ENCODE results near the gene DGLUCY. TPM values are rescaled to one million over a fixed set of nuclear protein-coding genes. Genes with fewer than 3 reads are reported as not detected.
A peak's percentile ranks its signal among the peaks of the same experiment; 100 is the strongest.

DGLUCY gene
- total and polyA plus RNA-seq, 11 donors = 53.7 to 234 (median 138) TPM

DNA sequence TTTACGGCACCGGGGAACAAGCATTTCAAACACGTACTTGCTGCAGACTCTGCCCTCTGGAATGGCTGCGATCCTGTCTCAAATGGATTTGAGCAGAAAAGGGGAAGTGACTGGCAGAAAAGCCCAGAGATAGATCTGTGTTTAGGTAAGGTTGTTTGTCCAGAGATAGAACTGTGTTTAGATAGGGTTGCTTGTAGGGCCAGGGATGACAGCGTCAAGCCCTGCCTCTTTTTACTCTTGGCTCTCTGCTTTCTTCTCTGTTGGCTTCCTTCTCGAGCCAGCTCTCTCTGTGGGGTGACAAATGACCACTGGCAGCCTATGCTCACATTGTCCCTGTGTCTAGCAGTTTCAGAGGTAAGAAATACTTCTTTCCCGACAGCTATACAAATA lies 11.4 kb downstream of the DGLUCY start:
- TF ChIP-seq POLR2A (IDR thresholded peaks at IDR 0.05) = no peak
- TF ChIP-seq, protein P1, sequence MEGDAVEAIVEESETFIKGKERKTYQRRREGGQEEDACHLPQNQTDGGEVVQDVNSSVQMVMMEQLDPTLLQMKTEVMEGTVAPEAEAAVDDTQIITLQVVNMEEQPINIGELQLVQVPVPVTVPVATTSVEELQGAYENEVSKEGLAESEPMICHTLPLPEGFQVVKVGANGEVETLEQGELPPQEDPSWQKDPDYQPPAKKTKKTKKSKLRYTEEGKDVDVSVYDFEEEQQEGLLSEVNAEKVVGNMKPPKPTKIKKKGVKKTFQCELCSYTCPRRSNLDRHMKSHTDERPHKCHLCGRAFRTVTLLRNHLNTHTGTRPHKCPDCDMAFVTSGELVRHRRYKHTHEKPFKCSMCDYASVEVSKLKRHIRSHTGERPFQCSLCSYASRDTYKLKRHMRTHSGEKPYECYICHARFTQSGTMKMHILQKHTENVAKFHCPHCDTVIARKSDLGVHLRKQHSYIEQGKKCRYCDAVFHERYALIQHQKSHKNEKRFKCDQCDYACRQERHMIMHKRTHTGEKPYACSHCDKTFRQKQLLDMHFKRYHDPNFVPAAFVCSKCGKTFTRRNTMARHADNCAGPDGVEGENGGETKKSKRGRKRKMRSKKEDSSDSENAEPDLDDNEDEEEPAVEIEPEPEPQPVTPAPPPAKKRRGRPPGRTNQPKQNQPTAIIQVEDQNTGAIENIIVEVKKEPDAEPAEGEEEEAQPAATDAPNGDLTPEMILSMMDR (IDR thresholded peaks at IDR 0.05) = no peak
- H3K27me3 ChIP-seq = no peaks in the 10 kb centered on the region
- H3K27ac ChIP-seq = peak overlapping the region; percentile 52 to 84 (median 64)
- WGBS, 4 donors = 58 to 69% (median 67%) methylated on average over 7 of the region's 7 CpGs
- H3K36me3 ChIP-seq = peaks cover 0 to 52% (median 24%) of the 10 kb centered on the region in 9 donors
- peaks cover 0 to 68% (median 42%) of the 10 kb centered on the region in 12 donors for H3K4me1 ChIP-seq
- intact Hi-C loops (cut with DNase I) = no loop called here
- H3K4me3 ChIP-seq = peak overlapping the region in 2 of 12 donors; percentile 0 to 24
- ATAC-seq (peak; percentile 36 to 62 (median 39)), DNase-seq (peak in 1 of 5 donors; percentile 30)
- H3K9me3 ChIP-seq = no peaks in the 10 kb centered on the region

DNA sequence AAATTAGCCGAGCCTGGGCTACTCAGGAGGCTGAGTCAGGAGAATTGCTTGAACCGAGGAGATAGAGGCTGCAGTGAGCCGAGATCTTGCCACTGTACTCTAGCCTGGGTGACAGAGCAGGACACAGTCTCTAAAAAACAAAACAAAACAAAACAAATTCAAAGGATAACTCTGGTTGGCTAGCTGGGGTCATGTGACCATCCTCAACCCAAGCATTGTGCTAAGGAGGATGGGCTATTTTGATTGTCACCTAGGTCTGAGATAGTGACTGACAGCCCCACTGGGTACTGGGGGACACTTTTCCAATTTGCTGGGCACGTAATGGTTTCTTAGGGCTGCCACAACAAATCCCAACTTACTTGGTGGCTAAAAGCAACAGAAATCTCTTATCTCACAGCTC lies 11.9 kb downstream of the DGLUCY start:
- H3K27ac ChIP-seq = peak overlapping the region; percentile 52 to 84 (median 64)
- peaks cover 0 to 64% (median 42%) of the 10 kb centered on the region in 12 donors for H3K4me1 ChIP-seq
- TF ChIP-seq, protein P1 (IDR thresholded peaks at IDR 0.05) = no peak
- no peak for TF ChIP-seq POLR2A (IDR thresholded peaks at IDR 0.05)
- intact Hi-C loops (cut with DNase I) = no loop called here
- H3K4me3 ChIP-seq = peak overlapping the region in 1 of 12 donors; percentile 24
- peaks cover 0 to 52% (median 28%) of the 10 kb centered on the region in 9 donors for H3K36me3 ChIP-seq
- no peaks in the 10 kb centered on the region for H3K9me3 ChIP-seq
- ATAC-seq = peak in 3 of 4 donors; percentile 14 to 46 (median 25)
- DNase-seq = peak in 1 of 5 donors; percentile 17
- H3K27me3 ChIP-seq = no peaks in the 10 kb centered on the region
- WGBS, 4 donors = 50 to 82% (median 66%) methylated on average over 4 of the region's 4 CpGs

DNA sequence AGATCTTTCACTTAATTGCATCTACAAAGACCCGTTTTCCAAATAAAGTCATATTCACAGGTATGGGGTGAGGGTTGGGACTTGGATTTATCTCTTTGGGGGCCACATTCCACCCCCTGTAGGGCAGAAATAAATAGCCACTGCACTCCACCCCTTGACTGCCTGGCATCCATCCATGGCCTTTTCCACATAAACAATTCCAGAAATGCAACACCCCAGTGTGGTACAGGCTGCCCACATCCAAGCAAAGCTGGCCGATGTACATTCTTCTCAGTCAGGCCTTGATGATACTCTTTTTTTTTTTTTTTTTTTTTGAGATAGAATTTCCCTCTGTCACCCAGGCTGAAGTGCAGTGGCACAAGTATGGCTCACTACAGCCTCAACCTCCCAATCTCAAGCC lies 12.9 kb downstream of the DGLUCY start:
- H3K27ac ChIP-seq = peak overlapping the region in 11 of 12 donors; percentile 14 to 84 (median 67)
- DNase-seq = peak in 2 of 5 donors; percentile 44 to 52
- intact Hi-C loops (cut with DNase I) = no loop called here
- WGBS, 4 donors = 59 to 71% (median 67%) methylated on average over 2 of the region's 2 CpGs
- peaks cover 0 to 56% (median 33%) of the 10 kb centered on the region in 9 donors for H3K36me3 ChIP-seq
- H3K4me1 ChIP-seq = peaks cover 0 to 60% (median 36%) of the 10 kb centered on the region in 12 donors
- no peaks in the 10 kb centered on the region for H3K9me3 ChIP-seq
- H3K4me3 ChIP-seq = no peak overlapping the region
- TF ChIP-seq POLR2A (IDR thresholded peaks at IDR 0.05) = no peak
- TF ChIP-seq, protein P1 (IDR thresholded peaks at IDR 0.05) = no peak
- H3K27me3 ChIP-seq = no peaks in the 10 kb centered on the region
- peak; percentile 60 to 81 (median 70) for ATAC-seq

DNA sequence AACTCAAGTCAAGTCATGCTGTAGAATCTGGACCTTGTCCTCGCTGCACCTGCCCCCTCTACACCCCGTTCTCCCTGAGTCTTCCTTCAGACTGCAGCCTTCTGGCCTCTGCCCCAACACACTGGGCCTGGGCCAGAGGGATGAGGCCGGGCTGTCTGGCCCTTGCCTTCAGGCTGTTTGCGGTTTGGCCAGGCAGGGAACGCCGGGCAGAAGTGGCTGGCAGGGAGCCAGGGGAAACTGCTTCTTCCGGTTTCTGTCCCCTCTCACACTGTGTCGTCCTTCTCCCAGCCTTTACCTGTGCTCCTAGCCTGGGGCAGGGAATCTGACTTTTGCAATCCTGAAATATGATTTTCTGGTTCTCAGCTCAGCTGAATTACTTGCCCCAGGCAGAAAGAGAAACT lies 13.5 kb downstream of the DGLUCY start:
- ATAC-seq (peak; percentile 34 to 75 (median 62)), DNase-seq (peak; percentile 58 to 83 (median 75))
- Histone ChIP-seq H3K9me3 (no peaks in the 10 kb centered on the region), H3K27ac (peak overlapping the region in 10 of 12 donors; percentile 46 to 84 (median 66)), H3K4me1 (peaks cover 0 to 55% (median 35%) of the 10 kb centered on the region in 12 donors), H3K36me3 (peaks cover 0 to 63% (median 39%) of the 10 kb centered on the region in 9 donors), H3K27me3 (no peaks in the 10 kb centered on the region), H3K4me3 (no peak overlapping the region)
- TF ChIP-seq, protein P1 (IDR thresholded peaks at IDR 0.05) = no peak
- TF ChIP-seq POLR2A (IDR thresholded peaks at IDR 0.05) = no peak
- 25 to 44% (median 40%) methylated on average over 8 of the region's 8 CpGs for WGBS, 4 donors
- intact Hi-C loops (cut with DNase I) = no loop called here
